ENCODE measurements around the gene CYP1A2.

Gene CYP1A2

GRCh38 chr15:74778599-74778970, 29.9 kb downstream of the CYP1A2 start:
- H3K27me3 ChIP-seq (ENCODE audit: low read length): no peaks in the 10 kb centered on the region
- H3K9ac ChIP-seq (ENCODE audit: low read length): peak overlapping the region; percentile 66
- H3F3A ChIP-seq (ENCODE audit: insufficient read depth): peaks cover 69% of the 10 kb centered on the region
- no peaks in the 10 kb centered on the region for H4K20me1 ChIP-seq (ENCODE audit: low read depth, low read length)
- H3K79me2 ChIP-seq (ENCODE audit: insufficient read depth, low read length): peaks cover 50% of the 10 kb centered on the region
- peak overlapping the region; percentile 80 for H3K4me2 ChIP-seq (ENCODE audit: low read depth, low read length, poor library complexity, severe bottlenecking)
- H2AFZ ChIP-seq (ENCODE audit: low read depth, low read length, severe bottlenecking): no peak overlapping the region
- H3K27ac ChIP-seq (ENCODE audit: low read depth, low read length): peak overlapping the region; percentile 96
- no peaks in the 10 kb centered on the region for H3K36me3 ChIP-seq (ENCODE audit: low read length)
- no peak overlapping the region for H3K4me3 ChIP-seq (ENCODE audit: insufficient read depth, low read length, poor library complexity, severe bottlenecking)
- TF ChIP-seq CTCF (IDR thresholded peaks at IDR 0.05; ENCODE audit: insufficient read depth, low read length, poor library complexity, severe bottlenecking) (no peak), EZH2phosphoT487 (conservative IDR thresholded peaks at IDR 0.05; ENCODE audit: low read length) (no peak)
- no peaks in the 10 kb centered on the region for H3K9me3 ChIP-seq (ENCODE audit: insufficient read depth, low read length)
- no peaks in the 10 kb centered on the region for H3K9me2 ChIP-seq (replicated peaks; ENCODE audit: insufficient read depth, low read length)

- no peaks in the 10 kb centered on the region for H3K9me3 ChIP-seq (ENCODE audit: insufficient read depth, low read length)
- peaks cover 69% of the 10 kb centered on the region for H3F3A ChIP-seq (ENCODE audit: insufficient read depth)
- H3K27ac ChIP-seq (ENCODE audit: low read depth, low read length): peak overlapping the region; percentile 96
- peak overlapping the region; percentile 80 for H3K4me2 ChIP-seq (ENCODE audit: low read depth, low read length, poor library complexity, severe bottlenecking)
- H3K27me3 ChIP-seq (ENCODE audit: low read length): no peaks in the 10 kb centered on the region
- H4K20me1 ChIP-seq (ENCODE audit: low read depth, low read length): no peaks in the 10 kb centered on the region
- peaks cover 53% of the 10 kb centered on the region for H3K79me2 ChIP-seq (ENCODE audit: insufficient read depth, low read length)
- H3K4me3 ChIP-seq (ENCODE audit: insufficient read depth, low read length, poor library complexity, severe bottlenecking): no peak overlapping the region
- H3K9me2 ChIP-seq (replicated peaks; ENCODE audit: insufficient read depth, low read length): no peaks in the 10 kb centered on the region
- no peak overlapping the region for H2AFZ ChIP-seq (ENCODE audit: low read depth, low read length, severe bottlenecking)
- H3K36me3 ChIP-seq (ENCODE audit: low read length): no peaks in the 10 kb centered on the region
- H3K9ac ChIP-seq (ENCODE audit: low read length): peak overlapping the region; percentile 66
- no peak for TF ChIP-seq EZH2phosphoT487 (conservative IDR thresholded peaks at IDR 0.05; ENCODE audit: low read length)
- no peak for TF ChIP-seq CTCF (IDR thresholded peaks at IDR 0.05; ENCODE audit: insufficient read depth, low read length, poor library complexity, severe bottlenecking)
These were observed 30.6 kb downstream of the CYP1A2 start for GRCh38 chr15:74779162-74779648.

GRCh38 chr15:74780523-74781430, 32.1 kb downstream of the CYP1A2 start:
- Histone ChIP-seq H3K4me3 (ENCODE audit: insufficient read depth, low read length, poor library complexity, severe bottlenecking) (peak overlapping the region; percentile 56), H3K79me2 (ENCODE audit: insufficient read depth, low read length) (peaks cover 58% of the 10 kb centered on the region), H4K20me1 (ENCODE audit: low read depth, low read length) (no peaks in the 10 kb centered on the region), H3K9me2 (replicated peaks; ENCODE audit: insufficient read depth, low read length) (no peaks in the 10 kb centered on the region), H3K27ac (ENCODE audit: low read depth, low read length) (peak overlapping the region; percentile 96), H3F3A (ENCODE audit: insufficient read depth) (peaks cover 84% of the 10 kb centered on the region), H3K4me2 (ENCODE audit: low read depth, low read length, poor library complexity, severe bottlenecking) (peak overlapping the region; percentile 80), H2AFZ (ENCODE audit: low read depth, low read length, severe bottlenecking) (no peak overlapping the region), H3K36me3 (ENCODE audit: low read length) (no peaks in the 10 kb centered on the region), H3K27me3 (ENCODE audit: low read length) (no peaks in the 10 kb centered on the region), H3K9ac (ENCODE audit: low read length) (peak overlapping the region; percentile 99), H3K9me3 (ENCODE audit: insufficient read depth, low read length) (no peaks in the 10 kb centered on the region)
- TF ChIP-seq CTCF (IDR thresholded peaks at IDR 0.05; ENCODE audit: insufficient read depth, low read length, poor library complexity, severe bottlenecking) (no peak), EZH2phosphoT487 (conservative IDR thresholded peaks at IDR 0.05; ENCODE audit: low read length) (no peak)

Data from SU-DHL-6 (cell line).